B cell (primary cell): Measurements from ENCODE around the gene SLC6A12.

Experiments used
- EZH2 ChIP-seq: IDR thresholded peaks from 2 replicates; pipeline ENCODE4 v1.6.1; 2012; ENCODE audit warnings: borderline replicate concordance, low read depth, mild to moderate bottlenecking, moderate library complexity, low read length; ENCODE audit not compliant: insufficient read depth, poor library complexity, severe bottlenecking
- TF ChIP-seq, protein P1 (sequence below): fragments of 200-600 bp; IDR thresholded peaks from one replicate; pipeline ENCODE4 v1.8.0; 2022; ENCODE audit warnings: antibody characterized with exemption, mild to moderate bottlenecking

DNA sequence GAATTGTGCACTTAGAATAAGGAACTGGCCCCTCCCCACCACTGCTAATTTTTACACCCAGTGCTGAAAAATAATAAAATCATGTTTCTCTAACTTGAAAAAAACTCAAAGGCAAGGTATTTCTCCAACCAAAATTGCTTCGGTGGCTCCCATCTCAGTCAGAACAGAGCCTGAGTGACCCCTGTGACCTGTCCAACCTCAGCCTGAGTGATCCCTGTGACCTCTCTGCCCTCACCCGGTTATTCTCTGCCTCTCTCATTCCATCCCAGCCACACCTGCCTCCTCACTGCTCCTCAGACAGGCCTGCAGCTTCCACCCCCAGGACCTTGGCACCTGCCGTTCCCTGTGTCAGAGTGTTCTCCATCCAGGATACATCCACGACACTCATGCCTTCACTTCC lies 5.1 kb downstream of the SLC6A12 start:
- TF ChIP-seq, protein P1, sequence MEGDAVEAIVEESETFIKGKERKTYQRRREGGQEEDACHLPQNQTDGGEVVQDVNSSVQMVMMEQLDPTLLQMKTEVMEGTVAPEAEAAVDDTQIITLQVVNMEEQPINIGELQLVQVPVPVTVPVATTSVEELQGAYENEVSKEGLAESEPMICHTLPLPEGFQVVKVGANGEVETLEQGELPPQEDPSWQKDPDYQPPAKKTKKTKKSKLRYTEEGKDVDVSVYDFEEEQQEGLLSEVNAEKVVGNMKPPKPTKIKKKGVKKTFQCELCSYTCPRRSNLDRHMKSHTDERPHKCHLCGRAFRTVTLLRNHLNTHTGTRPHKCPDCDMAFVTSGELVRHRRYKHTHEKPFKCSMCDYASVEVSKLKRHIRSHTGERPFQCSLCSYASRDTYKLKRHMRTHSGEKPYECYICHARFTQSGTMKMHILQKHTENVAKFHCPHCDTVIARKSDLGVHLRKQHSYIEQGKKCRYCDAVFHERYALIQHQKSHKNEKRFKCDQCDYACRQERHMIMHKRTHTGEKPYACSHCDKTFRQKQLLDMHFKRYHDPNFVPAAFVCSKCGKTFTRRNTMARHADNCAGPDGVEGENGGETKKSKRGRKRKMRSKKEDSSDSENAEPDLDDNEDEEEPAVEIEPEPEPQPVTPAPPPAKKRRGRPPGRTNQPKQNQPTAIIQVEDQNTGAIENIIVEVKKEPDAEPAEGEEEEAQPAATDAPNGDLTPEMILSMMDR = no peak
- no peak for TF ChIP-seq EZH2
